Measurements from ENCODE around the gene CRB1. TPM values are rescaled to one million over a fixed set of nuclear protein-coding genes. Genes with fewer than 3 reads are reported as not detected.

CRB1 gene
- total RNA-seq, 1 experiment from 2014 or later, result not detected

DNA sequence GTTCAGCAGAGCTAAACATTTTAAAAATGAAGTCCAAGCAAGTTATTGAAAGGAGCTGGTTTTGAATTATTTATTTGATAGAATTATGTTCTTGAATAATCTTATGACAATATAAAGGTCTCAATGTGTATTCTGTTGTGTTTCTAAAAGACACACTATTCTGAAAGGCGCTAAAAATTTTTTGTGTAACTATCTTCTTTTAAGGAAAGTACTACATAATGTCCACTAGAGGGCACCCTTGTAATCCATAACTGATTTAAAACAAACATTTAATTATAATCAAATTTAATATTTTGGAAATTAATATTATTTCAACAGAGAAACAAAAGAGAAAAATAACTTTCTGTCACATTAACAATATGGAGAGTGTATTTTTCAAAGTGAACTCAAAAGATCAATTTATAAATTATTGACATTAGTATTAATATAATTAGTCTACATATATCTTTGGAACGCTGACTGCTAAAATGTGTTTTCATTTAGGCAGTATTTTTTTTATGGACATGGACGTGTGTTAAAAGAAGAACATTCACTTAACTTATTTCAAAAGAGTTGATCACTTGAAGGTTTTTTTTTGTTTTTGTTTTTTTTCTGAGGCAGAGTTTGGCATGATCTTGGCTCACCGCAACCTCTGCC, 258.8 kb downstream of the CRB1 start:
- DNase-seq (ENCODE audit: low spot score), result peak; percentile 9

Other genes starting within 250 kb of the CRB1 start
- not detected in 2 replicates for gene F13B, start 201.0 kb upstream of the CRB1 start, total RNA-seq (2014; rRNA removed; shearing (Covaris generic))
- gene ASPM, start 121.6 kb upstream of the CRB1 start, total RNA-seq (2014; rRNA removed; shearing (Covaris generic)), result 77.6 and 80.0 TPM in 2 replicates
- gene ZBTB41, start 67.0 kb upstream of the CRB1 start, total RNA-seq (2014; rRNA removed; shearing (Covaris generic)), result 20.5 and 22.7 TPM in 2 replicates

Measured in A172 (cell line).